Brain microvascular endothelial cell (primary cell): ENCODE measurements around the gene GLDN.
"Not testable (repeated sequence)": the region's sequence is repeated elsewhere in the genome, so short reads cannot be mapped to it uniquely, and the experiment has no call there.

Source experiments
- DNase-seq: peaks from one replicate; pipeline ENCODE4 v3.0.0-alpha.2; 2020
- H3K27ac ChIP-seq: fragments of 250-450 bp; sonication (Bioruptor Pico); 2 replicates; pipeline ENCODE4 v1.5.1; 2020; ENCODE audit warnings: mild to moderate bottlenecking, moderate library complexity
- H3K27me3 ChIP-seq: fragments of 250-450 bp; sonication (Bioruptor Pico); replicated peaks from 2 replicates; pipeline ENCODE4 v1.5.1; 2020; ENCODE audit warnings: mild to moderate bottlenecking
- H3K36me3 ChIP-seq: fragments of 250-450 bp; sonication (Bioruptor Pico); replicated peaks from 2 replicates; pipeline ENCODE4 v1.5.1; 2020; ENCODE audit warnings: mild to moderate bottlenecking
- H3K4me3 ChIP-seq: 2 replicates; pipeline ENCODE4 v1.5.1; 2011; ENCODE audit warnings: low read depth, mild to moderate bottlenecking, control low read depth, low read length, moderate library complexity
- CTCF ChIP-seq: IDR thresholded peaks from 2 replicates; pipeline ENCODE4 v1.5.1; 2011; ENCODE audit warnings: low read depth, mild to moderate bottlenecking, moderate library complexity, low read length, control low read depth, inconsistent platforms; ENCODE audit errors: missing control alignments
- in situ Hi-C: cut with HindIII; loops from 2 replicates; pipeline ENCODE4 v1.10.0; 2017; ENCODE audit warnings: low sequenced_read_pairs, low pct_ligation_motif_present

GLDN gene

GRCh38 chr15:51416129-51416528, 74.7 kb downstream of the GLDN start:
- no peaks in the 10 kb centered on the region for H3K36me3 ChIP-seq
- TF ChIP-seq CTCF, result no peak
- in situ Hi-C loops, result no loop called here
- H3K27ac ChIP-seq, result no peak overlapping the region
- H3K27me3 ChIP-seq, result no peaks in the 10 kb centered on the region
- H3K4me3 ChIP-seq, result no peak overlapping the region
- DNase-seq, result no peak

- in situ Hi-C loops, H3K36me3 ChIP-seq, H3K4me3 ChIP-seq, H3K27me3 ChIP-seq, DNase-seq, H3K27ac ChIP-seq: not testable (repeated sequence)
Observed at GRCh38 chr15:51423040-51423439, 81.6 kb downstream of the GLDN start.

GRCh38 chr15:51424780-51425179, 83.3 kb downstream of the GLDN start:
- no peak for DNase-seq
- in situ Hi-C loops, result no loop called here
- no peak overlapping the region for H3K4me3 ChIP-seq
- TF ChIP-seq CTCF, result no peak
- no peaks in the 10 kb centered on the region for H3K27me3 ChIP-seq
- H3K36me3 ChIP-seq, result no peaks in the 10 kb centered on the region
- H3K27ac ChIP-seq, result no peak overlapping the region

GRCh38 chr15:51425517-51426040, 84.1 kb downstream of the GLDN start:
- no peaks in the 10 kb centered on the region for H3K36me3 ChIP-seq
- DNase-seq, result no peak
- in situ Hi-C loops, result no loop called here
- H3K4me3 ChIP-seq, result no peak overlapping the region
- no peak for TF ChIP-seq CTCF
- H3K27me3 ChIP-seq, result no peaks in the 10 kb centered on the region
- no peak overlapping the region for H3K27ac ChIP-seq

- Histone ChIP-seq H3K27ac (no peak overlapping the region), H3K36me3 (no peaks in the 10 kb centered on the region), H3K4me3 (no peak overlapping the region), H3K27me3 (no peaks in the 10 kb centered on the region)
- in situ Hi-C loops, result no loop called here
- no peak for TF ChIP-seq CTCF
- no peak for DNase-seq
Observed at GRCh38 chr15:51438526-51438925, 97.1 kb downstream of the GLDN start.

- Histone ChIP-seq H3K27ac (no peak overlapping the region), H3K27me3 (no peaks in the 10 kb centered on the region), H3K4me3 (no peak overlapping the region), H3K36me3 (no peaks in the 10 kb centered on the region)
- no peak for DNase-seq
- in situ Hi-C loops, result no loop called here
- TF ChIP-seq CTCF, result no peak
Observed at GRCh38 chr15:51443282-51443914, 101.9 kb downstream of the GLDN start.
